Measurements from ENCODE around the gene C16orf46.

C16orf46 gene

GRCh38 chr16:81076566-81077075 is 417 bp downstream of the C16orf46 start:
- in situ Hi-C loops (cut with MboI; ENCODE audit: low sequenced_read_pairs): no loop called here

GRCh38 chr16:81073560-81074330 is 3.3 kb downstream of the C16orf46 start:
- in situ Hi-C loops (cut with MboI; ENCODE audit: low sequenced_read_pairs): no loop called here

GRCh38 chr16:81071805-81072204 is 5.2 kb downstream of the C16orf46 start:
- in situ Hi-C loops (cut with MboI; ENCODE audit: low sequenced_read_pairs): no loop called here

- in situ Hi-C loops (cut with MboI; ENCODE audit: low sequenced_read_pairs): no loop called here
Measured at GRCh38 chr16:81070979-81071378, 6.1 kb downstream of the C16orf46 start.

GRCh38 chr16:81069063-81069462 is 8.0 kb downstream of the C16orf46 start:
- in situ Hi-C loops (cut with MboI; ENCODE audit: low sequenced_read_pairs): no loop called here

GRCh38 chr16:81067166-81067565 is 9.9 kb downstream of the C16orf46 start:
- in situ Hi-C loops (cut with MboI; ENCODE audit: low sequenced_read_pairs): no loop called here

GRCh38 chr16:81066681-81067080 is 10.4 kb downstream of the C16orf46 start:
- in situ Hi-C loops (cut with MboI; ENCODE audit: low sequenced_read_pairs): no loop called here

GRCh38 chr16:81061871-81062608 is 15.0 kb downstream of the C16orf46 start:
- in situ Hi-C loops (cut with MboI; ENCODE audit: low sequenced_read_pairs): no loop called here

- in situ Hi-C loops (cut with MboI; ENCODE audit: low sequenced_read_pairs): no loop called here
Measured at GRCh38 chr16:81061307-81061640, 15.8 kb downstream of the C16orf46 start.

GRCh38 chr16:81060576-81061306 is 16.3 kb downstream of the C16orf46 start:
- in situ Hi-C loops (cut with MboI; ENCODE audit: low sequenced_read_pairs): no loop called here

- in situ Hi-C loops (cut with MboI; ENCODE audit: low sequenced_read_pairs): no loop called here
Measured at GRCh38 chr16:81053761-81054160, 23.3 kb downstream of the C16orf46 start.

GRCh38 chr16:81042821-81043220 is 34.2 kb downstream of the C16orf46 start:
- in situ Hi-C loops (cut with MboI; ENCODE audit: low sequenced_read_pairs): no loop called here

- in situ Hi-C loops (cut with MboI; ENCODE audit: low sequenced_read_pairs): no loop called here
Measured at GRCh38 chr16:81041696-81042095, 35.3 kb downstream of the C16orf46 start.

GRCh38 chr16:81040842-81041241 is 36.2 kb downstream of the C16orf46 start:
- in situ Hi-C loops (cut with MboI; ENCODE audit: low sequenced_read_pairs): no loop called here

GRCh38 chr16:81040131-81040530 is 36.9 kb downstream of the C16orf46 start:
- in situ Hi-C loops (cut with MboI; ENCODE audit: low sequenced_read_pairs): no loop called here

- in situ Hi-C loops (cut with MboI; ENCODE audit: low sequenced_read_pairs): no loop called here
Measured at GRCh38 chr16:81036751-81037350, 40.2 kb downstream of the C16orf46 start.

GRCh38 chr16:81035975-81036750 is 40.9 kb downstream of the C16orf46 start:
- in situ Hi-C loops (cut with MboI; ENCODE audit: low sequenced_read_pairs): no loop called here

- in situ Hi-C loops (cut with MboI; ENCODE audit: low sequenced_read_pairs): no loop called here
Measured at GRCh38 chr16:81035398-81035974, 41.6 kb downstream of the C16orf46 start, which contains the start of gene ATMIN. Gene ATMIN, plus strand, starts transcription at chr16:81035842. Its CDS starts 29 bp downstream, at chr16:81035871.

GRCh38 chr16:81029930-81030604 is 47.0 kb downstream of the C16orf46 start:
- in situ Hi-C loops (cut with MboI; ENCODE audit: low sequenced_read_pairs): no loop called here

Data from HL-60/S4 treated with retinoic acid at 250 ng/mL for 4 days and 3 days (cell line).